Activated CD4-positive, alpha-beta T cell treated with anti-CD3 and anti-CD28 coated beads, Interleukin-10, Interleukin-2, amounts not matched to agents 100 ng/mL and 50 ng/mL, durations not matched to agents 16 hours and 8 hours (primary cell): ENCODE results near the gene BRSK1.

Source experiments
- DNase-seq: peaks from one replicate; pipeline ENCODE4 v3.0.0-alpha.2; 2020

Gene BRSK1

GRCh38 chr19:55275851-55276719 lies 7.7 kb upstream of the BRSK1 start:
- DNase-seq, result peak; percentile 47

- no peak for DNase-seq
These were observed 6.9 kb upstream of the BRSK1 start for GRCh38 chr19:55276720-55277430.

- DNase-seq, result no peak
These were observed 6.3 kb upstream of the BRSK1 start for GRCh38 chr19:55277494-55277893.

GRCh38 chr19:55278391-55279135 lies 5.2 kb upstream of the BRSK1 start:
- DNase-seq, result no peak

- DNase-seq, result no peak
These were observed 4.5 kb upstream of the BRSK1 start for GRCh38 chr19:55279340-55279739.

- DNase-seq, result peak; percentile 98
These were observed 3.8 kb upstream of the BRSK1 start, which contains the start of gene HSPBP1 for GRCh38 chr19:55279770-55280643. HSPBP1 (minus strand) TSS chr19:55280110; CDS start chr19:55279608, 502 bp downstream.

- DNase-seq, result no peak
These were observed 735 bp downstream of the BRSK1 start for GRCh38 chr19:55284405-55285058.

GRCh38 chr19:55285229-55285890 lies 1.6 kb downstream of the BRSK1 start:
- no peak for DNase-seq

GRCh38 chr19:55287361-55288079 lies 3.7 kb downstream of the BRSK1 start:
- DNase-seq, result no peak

- DNase-seq, result no peak
These were observed 5.5 kb downstream of the BRSK1 start for GRCh38 chr19:55289117-55289796.

- DNase-seq, result no peak
These were observed 13.5 kb downstream of the BRSK1 start for GRCh38 chr19:55297267-55297666.

GRCh38 chr19:55299991-55300390 lies 16.2 kb downstream of the BRSK1 start:
- no peak for DNase-seq

GRCh38 chr19:55300886-55301458 lies 17.2 kb downstream of the BRSK1 start:
- DNase-seq, result no peak

- DNase-seq, result peak; percentile 95
These were observed 17.9 kb downstream of the BRSK1 start for GRCh38 chr19:55301459-55302317.

GRCh38 chr19:55302318-55302703 lies 18.5 kb downstream of the BRSK1 start:
- DNase-seq, result no peak

GRCh38 chr19:55303477-55303876 lies 19.7 kb downstream of the BRSK1 start:
- no peak for DNase-seq

- DNase-seq, result peak; percentile 51
These were observed 20.6 kb downstream of the BRSK1 start for GRCh38 chr19:55304279-55304978.

- DNase-seq, result no peak
These were observed 21.2 kb downstream of the BRSK1 start for GRCh38 chr19:55304980-55305379.
